HepG2 (cell line): ENCODE measurements around the gene RRAS. TPM values are rescaled to one million over a fixed set of nuclear protein-coding genes. Genes with fewer than 3 reads are reported as not detected.

Experiments
- ATAC-seq: fragments of 200-7000 bp; cut with Tn5 transposase; 3 replicates; pipeline ENCODE4 v1.9.1; 2020; ENCODE audit warnings: mild to moderate bottlenecking, moderate library complexity
- BruUV-seq: library from RNA; stranded (reverse); fragments of 400-500 nt; replicated peaks from 2 replicates; lab custom pipeline; 2021; lab: Mats Ljungman, UMichigan
- CTCF ChIA-PET: fragments of 300-600 bp; formaldehyde crosslinking; extraction: SDS; loops from one replicate; lab custom pipeline; 2021; ENCODE audit warnings: low total read pairs, inconsistent platforms, low intra/inter-chr PET ratio; lab: Yijun Ruan, JAX
- POLR2A ChIA-PET: fragments of 350-600 bp; sonication (Branson Sonifier 250); formaldehyde crosslinking; loops from one replicate; lab custom pipeline; 2020; ENCODE audit warnings: antibody characterized with exemption, inconsistent platforms; lab: Yijun Ruan, JAX
- DNase-seq: peaks from one replicate; pipeline ENCODE4 v3.0.0-alpha.2; 2015; ENCODE audit warnings: low spot score
- FAIRE-seq: peaks from 3 replicates; lab custom pipeline; 2011; peaks lifted over from hg19 to GRCh38; lab: Jason Lieb, UNC
- H2AFZ ChIP-seq: one replicate; pipeline ENCODE4 v1.6.1; 2011; ENCODE audit warnings: low read length, inconsistent platforms
- H3K27ac ChIP-seq: fragments of 300-600 bp; 3 replicates; pipeline ENCODE4 v1.8.0; 2011; ENCODE audit warnings: mixed run types, mild to moderate bottlenecking, mixed read lengths, low read length, inconsistent platforms; ENCODE audit not compliant: insufficient read depth; ENCODE audit errors: extremely low read length
- H3K27me3 ChIP-seq, 2 experiments: fragments of 200-600 bp in 1 of 2; 2 replicates in 1 of 2; 3 replicates in 1 of 2; pipeline versions ENCODE4 v1.6.0 to v1.8.0; 2011; ENCODE audit warnings: low read length in 2 of 2, mild to moderate bottlenecking in 2 of 2, moderate library complexity in 2 of 2, inconsistent platforms in 1 of 2; ENCODE audit not compliant: insufficient read depth in 2 of 2, control insufficient read depth in 1 of 2
- H3K36me3 ChIP-seq, 2 experiments: fragments of 200-600 bp in 1 of 2; replicated peaks in 1 of 2; 2 replicates in 1 of 2; 3 replicates in 1 of 2; pipeline versions ENCODE4 v1.5.1 to v1.8.0; 2011; ENCODE audit warnings: low read length in 2 of 2, inconsistent platforms in 1 of 2; ENCODE audit not compliant: insufficient read depth in 2 of 2, control insufficient read depth in 1 of 2
- H3K4me1 ChIP-seq: 2 replicates; pipeline ENCODE4 v1.5.1; 2012; ENCODE audit warnings: low read length, inconsistent platforms; ENCODE audit not compliant: insufficient read depth
- H3K4me2 ChIP-seq: 2 replicates; pipeline ENCODE4 v1.6.0; 2011; ENCODE audit warnings: low read depth, low read length, inconsistent platforms
- H3K4me3 ChIP-seq, 3 experiments: fragments of 200-600 bp in 1 of 3; sonication (generic), shearing (Covaris generic) in 1 of 3; replicated peaks in 1 of 3; 2 replicates each; pipeline ENCODE4 v1.5.1; 2011 to 2016; ENCODE audit warnings: low read length in 3 of 3, inconsistent platforms in 2 of 3, low read depth in 2 of 3, mild to moderate bottlenecking in 2 of 3, control low read depth in 1 of 3, mixed read lengths in 1 of 3; ENCODE audit not compliant: insufficient read depth in 1 of 3
- H3K79me2 ChIP-seq: one replicate; pipeline ENCODE4 v1.6.1; 2011; ENCODE audit warnings: low read length, inconsistent platforms; ENCODE audit not compliant: insufficient read depth
- H3K9ac ChIP-seq: 2 replicates; pipeline ENCODE4 v1.6.0; 2011; ENCODE audit warnings: mild to moderate bottlenecking, low read depth, low read length, inconsistent platforms; ENCODE audit not compliant: insufficient read depth
- H3K9me3 ChIP-seq: 2 replicates; pipeline ENCODE4 v1.5.1; 2012; ENCODE audit warnings: mild to moderate bottlenecking, low read length
- H4K20me1 ChIP-seq: 2 replicates; pipeline ENCODE4 v1.6.0; 2011; ENCODE audit warnings: inconsistent platforms, mild to moderate bottlenecking, low read length, moderate library complexity; ENCODE audit not compliant: insufficient read depth
- AGO2 ChIP-seq: fragments of 200-400 bp; formaldehyde crosslinking; optimal IDR thresholded peaks from 2 replicates; pipeline ENCODE3; 2017; ENCODE audit warnings: mild to moderate bottlenecking, low read depth, low read length, moderate library complexity
- ATAD3A ChIP-seq: sonication (generic); formaldehyde crosslinking; IDR thresholded peaks from 2 replicates; pipeline ENCODE4 v1.4.0; 2020; ENCODE audit warnings: missing genetic modification reagents
- BRCA1 ChIP-seq: sonication (generic); formaldehyde crosslinking; IDR thresholded peaks from 2 replicates; pipeline ENCODE4 v1.4.0; 2020; ENCODE audit warnings: missing genetic modification reagents
- CC2D1A ChIP-seq: sonication (generic); formaldehyde crosslinking; IDR thresholded peaks from 2 replicates; pipeline ENCODE4 v1.8.1; 2023; ENCODE audit warnings: mild to moderate bottlenecking, missing genetic modification reagents
- CCAR2 ChIP-seq: fragments of 200-400 bp; formaldehyde crosslinking; optimal IDR thresholded peaks from 2 replicates; pipeline ENCODE3; 2018; ENCODE audit warnings: low read depth, mild to moderate bottlenecking, low read length, moderate library complexity
- CSRNP1 ChIP-seq: sonication (generic); formaldehyde crosslinking; IDR thresholded peaks from 2 replicates; pipeline ENCODE4 v1.8.1; 2023; ENCODE audit warnings: mild to moderate bottlenecking, missing genetic modification reagents
- E2F2 ChIP-seq: sonication (generic); formaldehyde crosslinking; IDR thresholded peaks from 2 replicates; pipeline ENCODE4 v1.4.0; 2020; ENCODE audit warnings: missing genetic modification reagents, borderline replicate concordance
- ERF ChIP-seq: IDR thresholded peaks from 2 replicates; pipeline ENCODE4 v1.6.1; 2018; ENCODE audit warnings: missing biosample characterization, missing genetic modification reagents
- HNF4A ChIP-seq: sonication (generic); formaldehyde crosslinking; IDR thresholded peaks from 2 replicates; pipeline ENCODE4 v1.4.0; 2020; ENCODE audit warnings: missing genetic modification reagents
- RAD51 ChIP-seq: fragments of 450-650 bp; IDR thresholded peaks from 2 replicates; pipeline ENCODE4 v1.6.1; 2016; ENCODE audit warnings: borderline replicate concordance
- RBFOX2 ChIP-seq: fragments of 200-400 bp; formaldehyde crosslinking; IDR thresholded peaks from 2 replicates; pipeline ENCODE4 v1.6.1; 2017; ENCODE audit warnings: low read depth, mild to moderate bottlenecking, low read length
- SIX4 ChIP-seq: sonication (generic); formaldehyde crosslinking; IDR thresholded peaks from 2 replicates; pipeline ENCODE4 v1.4.0; 2020; ENCODE audit warnings: missing genetic modification reagents
- STAT5B ChIP-seq: sonication (generic); formaldehyde crosslinking; IDR thresholded peaks from 2 replicates; pipeline ENCODE4 v1.4.0; 2020; ENCODE audit warnings: missing genetic modification reagents
- ZBTB14 ChIP-seq: sonication (generic); formaldehyde crosslinking; IDR thresholded peaks from 2 replicates; pipeline ENCODE4 v1.4.0; 2020; ENCODE audit warnings: missing genetic modification reagents
- ZBTB33 ChIP-seq: sonication (generic); formaldehyde crosslinking; IDR thresholded peaks from 2 replicates; pipeline ENCODE4 v1.4.0; 2020; ENCODE audit warnings: missing genetic modification reagents
- ZFP82 ChIP-seq: sonication (generic); formaldehyde crosslinking; IDR thresholded peaks from 2 replicates; pipeline ENCODE4 v1.5.1; 2020; ENCODE audit warnings: mild to moderate bottlenecking, missing genetic modification reagents, borderline replicate concordance
- ZNF501 ChIP-seq: sonication (generic); formaldehyde crosslinking; IDR thresholded peaks from 2 replicates; pipeline ENCODE4 v1.5.1; 2020; ENCODE audit warnings: mild to moderate bottlenecking, moderate library complexity, missing genetic modification reagents
- ZNF550 ChIP-seq: sonication (generic); formaldehyde crosslinking; IDR thresholded peaks from 2 replicates; pipeline ENCODE4 v1.4.0; 2020; ENCODE audit warnings: mild to moderate bottlenecking, missing genetic modification reagents, borderline replicate concordance
- ZNF614 ChIP-seq: IDR thresholded peaks from 2 replicates; pipeline ENCODE4 v1.6.1; 2018; ENCODE audit warnings: missing biosample characterization, missing genetic modification reagents, inconsistent platforms, borderline replicate concordance
- WGBS: methylation state at CpG from one replicate; pipeline ENCODE4 v1.1.6; 2017; ENCODE audit warnings: low lambda C conversion rate; 5-methylcytosine and 5-hydroxymethylcytosine counted together
- in situ Hi-C: cut with HindIII; loops from 2 replicates; pipeline ENCODE4 v1.10.0; 2017; ENCODE audit warnings: low pct_unique_long_range_greater_than_20kb; ENCODE audit not compliant: extremely low pct_ligation_motif_present
- intact Hi-C: fragments of 100-400 bp; cut with micrococcal nuclease; formaldehyde crosslinking; loops from one replicate; pipeline ENCODE4 v1.10.0; 2022; ENCODE audit not compliant: unreplicated experiment
- polyA plus RNA-seq, 8 experiments: library from polyadenylated mRNA; depleted of rRNA in 3 of 8; stranded (reverse) in 7 of 8; unstranded in 1 of 8; fragments of >200 nt; fragmentation: Illumina TruSeq in 4 of 8; extraction: Trizol in 4 of 8; gene quantifications; 2 replicates each; pipeline versions ENCODE4 v1.2.1 to v1.2.3, GENCODE V29; 2011 to 2016; ENCODE audit warnings: low read depth in 4 of 8, missing spikeins in 1 of 8, mixed read lengths in 1 of 8; ENCODE audit not compliant: insufficient read depth in 1 of 8
- total RNA-seq, 5 experiments: library from RNA; depleted of rRNA; stranded (reverse); fragments of >200 nt; fragmentation: Illumina TruSeq; extraction: Trizol; gene quantifications; 2 replicates each; pipeline ENCODE4 v1.2.3, GENCODE V29; 2016; ENCODE audit warnings: low read depth in 1 of 5

Gene RRAS
- total and polyA plus RNA-seq, 2 of the 13 experiments (the other 11 are each of a cell fraction or from before 2014, with no cell fraction given): 1.5 to 12.0 TPM

- no peak for DNase-seq
- ChIA-PET POLR2A (interaction anchor here (0.9 kb wide), 1 partner anchor 45 kb away, joined by 4 read pairs; the partner anchor contains the start of gene SCAF1), CTCF (interaction anchor here (0.7 kb wide), 1 partner anchor 75 kb away, joined by 3 read pairs; no protein-coding TSS in a partner anchor)
- H3K36me3 ChIP-seq: peaks cover 7 to 44% of the 10 kb centered on the region in 2 experiments; a peak in 4 of 5 replicates
- H3K27me3 ChIP-seq: no peaks in the 10 kb centered on the region
- no peaks in the 10 kb centered on the region for H3K9me3 ChIP-seq
- no peak for FAIRE-seq
- no peak overlapping the region for H3K4me2 ChIP-seq
- H2AFZ ChIP-seq: no peak overlapping the region
- no peak overlapping the region for H3K9ac ChIP-seq
- H3K79me2 ChIP-seq: peaks cover 9% of the 10 kb centered on the region
- H3K4me3 ChIP-seq: no peak overlapping the region
- in situ Hi-C loops: loop anchor here (10.0 kb wide), 1 partner anchor 78 kb away; the partner anchor contains the start of gene PRMT1
- no peak for ATAC-seq
- 96% methylated on average over 54 of the region's 65 CpGs for WGBS
- intact Hi-C loops: no loop called here
- 0 out of 2 replicates have a peak, but pooled peaks cover 5% of the 10 kb centered on the region for H4K20me1 ChIP-seq
- BruUV-seq: no TSS peak
- peaks cover 15% of the 10 kb centered on the region for H3K4me1 ChIP-seq
- H3K27ac ChIP-seq: no peak overlapping the region
- TF ChIP-seq RAD51: no peak
- no peak for TF ChIP-seq ZNF614
- no peak for TF ChIP-seq BRCA1 (CRISPR knock-in tag)
- no peak for TF ChIP-seq CC2D1A (CRISPR knock-in tag)
- TF ChIP-seq AGO2: peak; percentile 56
- TF ChIP-seq E2F2 (CRISPR knock-in tag): no peak
- TF ChIP-seq ZNF501 (CRISPR knock-in tag): no peak
- TF ChIP-seq ZBTB14 (CRISPR knock-in tag): no peak
- TF ChIP-seq SIX4: no peak
- no peak for TF ChIP-seq ZNF550 (CRISPR knock-in tag)
- no peak for TF ChIP-seq CCAR2
- no peak for TF ChIP-seq STAT5B (CRISPR knock-in tag)
- TF ChIP-seq ATAD3A (CRISPR knock-in tag): no peak
- no peak for TF ChIP-seq CSRNP1 (CRISPR knock-in tag)
- no peak for TF ChIP-seq ERF (CRISPR knock-in tag)
- peak; percentile 47; the same call in 1 of the 2 replicates for TF ChIP-seq RBFOX2
- no peak for TF ChIP-seq HNF4A (CRISPR knock-in tag)
- TF ChIP-seq ZFP82: no peak
- TF ChIP-seq ZBTB33: peak; percentile 86
These were observed 42.8 kb downstream of the RRAS start for GRCh38 chr19:49596954-49597702.
